ENCODE measurements around the gene KCNIP1. TPM values are rescaled to one million over a fixed set of nuclear protein-coding genes. Genes with fewer than 3 reads are reported as not detected.

The KCNIP1 gene
- total and polyA plus RNA-seq, 11 donors: 0.52 to 1.3 (median 1.2) TPM; not detected in 8

GRCh38 chr5:170520372-170520771 lies 16.6 kb downstream of the KCNIP1 start:
- Histone ChIP-seq H3K27me3 (no peaks in the 10 kb centered on the region), H3K9me3 (peaks cover 0 to 6% (median 0%) of the 10 kb centered on the region in 12 donors), H3K4me1 (peaks cover 0 to 20% (median 7%) of the 10 kb centered on the region in 12 donors), H3K4me3 (no peak overlapping the region), H3K27ac (no peak overlapping the region), H3K36me3 (no peaks in the 10 kb centered on the region)
- TF ChIP-seq, protein P1, sequence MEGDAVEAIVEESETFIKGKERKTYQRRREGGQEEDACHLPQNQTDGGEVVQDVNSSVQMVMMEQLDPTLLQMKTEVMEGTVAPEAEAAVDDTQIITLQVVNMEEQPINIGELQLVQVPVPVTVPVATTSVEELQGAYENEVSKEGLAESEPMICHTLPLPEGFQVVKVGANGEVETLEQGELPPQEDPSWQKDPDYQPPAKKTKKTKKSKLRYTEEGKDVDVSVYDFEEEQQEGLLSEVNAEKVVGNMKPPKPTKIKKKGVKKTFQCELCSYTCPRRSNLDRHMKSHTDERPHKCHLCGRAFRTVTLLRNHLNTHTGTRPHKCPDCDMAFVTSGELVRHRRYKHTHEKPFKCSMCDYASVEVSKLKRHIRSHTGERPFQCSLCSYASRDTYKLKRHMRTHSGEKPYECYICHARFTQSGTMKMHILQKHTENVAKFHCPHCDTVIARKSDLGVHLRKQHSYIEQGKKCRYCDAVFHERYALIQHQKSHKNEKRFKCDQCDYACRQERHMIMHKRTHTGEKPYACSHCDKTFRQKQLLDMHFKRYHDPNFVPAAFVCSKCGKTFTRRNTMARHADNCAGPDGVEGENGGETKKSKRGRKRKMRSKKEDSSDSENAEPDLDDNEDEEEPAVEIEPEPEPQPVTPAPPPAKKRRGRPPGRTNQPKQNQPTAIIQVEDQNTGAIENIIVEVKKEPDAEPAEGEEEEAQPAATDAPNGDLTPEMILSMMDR (IDR thresholded peaks at IDR 0.05): no peak
- TF ChIP-seq POLR2A (IDR thresholded peaks at IDR 0.05): no peak
- no peak for DNase-seq
- 64 to 68% (median 67%) methylated on average over 6 of the region's 6 CpGs for WGBS, 4 donors
- intact Hi-C loops (cut with DNase I): no loop called here
- no peak for ATAC-seq

DNA sequence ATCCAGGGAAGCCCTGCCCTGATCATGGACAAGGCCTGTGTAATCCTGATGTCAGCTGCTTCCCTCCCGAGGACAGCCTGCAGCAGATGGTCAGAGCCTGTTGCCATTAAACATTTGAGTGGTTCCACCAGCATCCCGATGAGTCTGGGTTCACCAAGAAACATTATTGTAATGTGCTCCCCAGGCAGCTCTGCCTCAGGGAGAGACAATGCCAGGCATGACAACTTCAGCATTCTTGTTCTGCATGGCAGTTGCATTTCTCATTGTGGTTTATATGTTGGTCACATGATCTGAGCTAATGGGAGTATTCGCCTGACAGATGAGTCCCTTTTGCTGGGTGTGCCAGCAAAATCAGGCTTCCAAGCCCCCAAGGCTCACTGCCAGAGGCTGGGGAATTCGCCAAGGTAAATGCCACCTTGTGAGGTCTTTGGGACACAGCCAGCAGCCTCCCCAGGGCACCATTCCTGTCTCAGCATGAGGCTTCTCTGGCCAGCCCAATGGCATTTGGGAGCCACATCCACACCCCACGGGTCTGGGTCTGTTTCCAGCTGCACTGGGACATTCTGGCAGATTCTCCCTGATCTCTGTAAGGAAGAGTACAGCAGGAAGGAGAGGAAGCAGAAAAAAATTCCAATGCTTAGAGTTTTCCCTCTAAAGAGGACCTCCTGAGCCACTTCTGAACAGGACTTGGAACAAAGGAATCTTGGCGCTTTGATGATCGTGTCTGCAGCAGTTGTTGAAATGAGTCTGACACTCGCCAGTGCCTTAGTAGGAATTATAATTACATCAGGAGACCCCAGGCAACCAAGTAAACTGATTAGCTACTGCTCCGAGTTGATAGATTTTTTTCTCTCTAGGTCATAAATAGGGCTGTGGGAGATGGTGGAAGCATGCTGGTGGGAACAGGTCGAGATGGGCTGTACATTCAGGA lies 18.7 kb downstream of the KCNIP1 start:
- H3K4me1 ChIP-seq: peaks cover 0 to 26% (median 7%) of the 10 kb centered on the region in 12 donors
- no peak for DNase-seq
- TF ChIP-seq, protein P1 (IDR thresholded peaks at IDR 0.05): no peak
- TF ChIP-seq POLR2A (IDR thresholded peaks at IDR 0.05): no peak
- WGBS, 4 donors: 36 to 52% (median 39%) methylated on average over 10 of the region's 10 CpGs
- H3K27ac ChIP-seq: no peak overlapping the region
- intact Hi-C loops (cut with DNase I): no loop called here
- no peak overlapping the region for H3K4me3 ChIP-seq
- H3K36me3 ChIP-seq: no peaks in the 10 kb centered on the region
- H3K27me3 ChIP-seq: no peaks in the 10 kb centered on the region
- ATAC-seq: peak in 1 of 4 donors; percentile 32
- H3K9me3 ChIP-seq: peaks cover 0 to 6% (median 0%) of the 10 kb centered on the region in 12 donors

- intact Hi-C loops (cut with DNase I): no loop called here
- Histone ChIP-seq H3K4me3 (no peak overlapping the region), H3K27ac (no peak overlapping the region), H3K4me1 (peaks cover 0 to 26% (median 7%) of the 10 kb centered on the region in 12 donors), H3K36me3 (no peaks in the 10 kb centered on the region), H3K27me3 (no peaks in the 10 kb centered on the region), H3K9me3 (peaks cover 0 to 6% (median 0%) of the 10 kb centered on the region in 12 donors)
- 22 to 29% (median 25%) methylated on average over 4 to 10 of the region's 10 CpGs for WGBS, 4 donors
- DNase-seq (no peak), ATAC-seq (no peak)
- TF ChIP-seq POLR2A (IDR thresholded peaks at IDR 0.05): no peak
- TF ChIP-seq, protein P1 (IDR thresholded peaks at IDR 0.05): no peak
These were observed 19.3 kb downstream of the KCNIP1 start for GRCh38 chr5:170523142-170523551.

GRCh38 chr5:170523830-170524229 lies 20.0 kb downstream of the KCNIP1 start:
- H3K27ac ChIP-seq: no peak overlapping the region
- intact Hi-C loops (cut with DNase I): no loop called here
- 87 to 93% (median 91%) methylated on average over 2 of the region's 2 CpGs for WGBS, 4 donors
- DNase-seq: no peak
- peaks cover 0 to 26% (median 7%) of the 10 kb centered on the region in 12 donors for H3K4me1 ChIP-seq
- H3K36me3 ChIP-seq: no peaks in the 10 kb centered on the region
- H3K27me3 ChIP-seq: no peaks in the 10 kb centered on the region
- ATAC-seq: no peak
- peaks cover 0 to 6% (median 0%) of the 10 kb centered on the region in 12 donors for H3K9me3 ChIP-seq
- H3K4me3 ChIP-seq: no peak overlapping the region
- TF ChIP-seq, protein P1 (IDR thresholded peaks at IDR 0.05): no peak
- no peak for TF ChIP-seq POLR2A (IDR thresholded peaks at IDR 0.05)

All from heart left ventricle (tissue), 16 donors.